Myocyte (in vitro differentiated cells): ENCODE measurements around the gene TYMS. TPM values are rescaled to one million over a fixed set of nuclear protein-coding genes. Genes with fewer than 3 reads are reported as not detected.
A peak's percentile ranks its signal among the peaks of the same experiment; 100 is the strongest.

Experiments used
- DNase-seq: peaks from one replicate; pipeline ENCODE4 v3.0.0-alpha.2; 2012; ENCODE audit warnings: low read depth
- total RNA-seq: library from RNA; depleted of rRNA; stranded (reverse); fragments of >200 nt; gene quantifications from 2 replicates; pipeline ENCODE4 v1.2.3, GENCODE V29; 2014

TYMS gene
- total RNA-seq, 1 donor from 2014 or later: 2.5 TPM

- no peak for DNase-seq
Measured at GRCh38 chr18:644395-645004, 13.0 kb upstream of the TYMS start.

GRCh38 chr18:647304-647703 is 10.1 kb upstream of the TYMS start:
- peak; percentile 88 for DNase-seq

- no peak for DNase-seq
Measured at GRCh38 chr18:649341-649740, 8.1 kb upstream of the TYMS start.

- DNase-seq: no peak
Measured at GRCh38 chr18:650428-650858, 7.0 kb upstream of the TYMS start.

- peak; percentile 16 for DNase-seq
Measured at GRCh38 chr18:652131-652530, 5.3 kb upstream of the TYMS start.

- no peak for DNase-seq
Measured at GRCh38 chr18:653512-653911, 3.9 kb upstream of the TYMS start.

GRCh38 chr18:654601-655000 is 2.9 kb upstream of the TYMS start:
- no peak for DNase-seq

GRCh38 chr18:655445-655844 is 2.0 kb upstream of the TYMS start:
- no peak for DNase-seq

- DNase-seq: peak; percentile 92
Measured at GRCh38 chr18:658001-658946, 821 bp downstream of the TYMS start.

- DNase-seq: no peak
Measured at GRCh38 chr18:658947-659533, 1.6 kb downstream of the TYMS start.

- no peak for DNase-seq
Measured at GRCh38 chr18:659597-659996, 2.1 kb downstream of the TYMS start.

- DNase-seq: no peak
Measured at GRCh38 chr18:662197-662596, 4.7 kb downstream of the TYMS start.

GRCh38 chr18:666177-666576 is 8.7 kb downstream of the TYMS start:
- no peak for DNase-seq

GRCh38 chr18:666628-667027 is 9.2 kb downstream of the TYMS start:
- DNase-seq: no peak

GRCh38 chr18:668260-668659 is 10.8 kb downstream of the TYMS start:
- no peak for DNase-seq

GRCh38 chr18:669077-669476 is 11.6 kb downstream of the TYMS start:
- no peak for DNase-seq

- DNase-seq: no peak
Measured at GRCh38 chr18:670522-670921, 13.1 kb downstream of the TYMS start.

GRCh38 chr18:671405-671804 is 14.0 kb downstream of the TYMS start:
- DNase-seq: no peak

- DNase-seq: no peak
Measured at GRCh38 chr18:673317-673716, 15.9 kb downstream of the TYMS start.

GRCh38 chr18:673769-674168 is 16.3 kb downstream of the TYMS start:
- no peak for DNase-seq

- no peak for DNase-seq
Measured at GRCh38 chr18:675307-675706, 17.9 kb downstream of the TYMS start.

GRCh38 chr18:676069-676468 is 18.6 kb downstream of the TYMS start:
- DNase-seq: no peak
